Vagina (tissue), 2 donors: ENCODE measurements around the gene MAK. TPM values are rescaled to one million over a fixed set of nuclear protein-coding genes. Genes with fewer than 3 reads are reported as not detected.
"Not testable (repeated sequence)": the region's sequence is repeated elsewhere in the genome, so short reads cannot be mapped to it uniquely, and the experiment has no call there.

Experiments
- DNase-seq, 2 donors: peaks; one replicate each; pipeline ENCODE4 v3.0.0-alpha.2; 2017; ENCODE audit errors: extremely low spot score in 2 of 2
- H3K27ac ChIP-seq: fragments of 200-600 bp; sonication (generic); one replicate; pipeline ENCODE4 v1.5.1; 2019
- H3K27me3 ChIP-seq: fragments of 200-600 bp; sonication (generic); one replicate; pipeline ENCODE4 v1.5.1; 2019
- H3K36me3 ChIP-seq, 2 donors: fragments of 200-600 bp; sonication (generic); one replicate each; pipeline ENCODE4 v1.5.1; 2017 to 2019
- H3K4me1 ChIP-seq: fragments of 200-600 bp; sonication (generic); one replicate; pipeline ENCODE4 v1.5.1; 2019
- H3K4me3 ChIP-seq, 2 donors: fragments of 200-600 bp; sonication (generic); 1 replicate in 1 of 2; 2 replicates in 1 of 2; pipeline ENCODE4 v1.5.1; 2016 to 2019
- H3K9me3 ChIP-seq: fragments of 200-600 bp; sonication (generic); one replicate; pipeline ENCODE4 v1.5.1; 2019
- CTCF ChIP-seq, 3 experiments: fragments of 450-650 bp in 2 of 3; fragments of 200-600 bp in 1 of 3; sonication (generic) in 1 of 3; IDR thresholded peaks; one replicate each; pipeline ENCODE4 v1.5.1; 2017 to 2019; ENCODE audit warnings: antibody characterized with exemption in 3 of 3, mild to moderate bottlenecking in 2 of 3, moderate library complexity in 2 of 3
- POLR2A ChIP-seq, 2 donors: fragments of 450-650 bp; IDR thresholded peaks; one replicate each; pipeline ENCODE4 v1.6.1; 2017; ENCODE audit warnings: antibody characterized with exemption in 2 of 2, mild to moderate bottlenecking in 2 of 2, moderate library complexity in 2 of 2
- POLR2AphosphoS5 ChIP-seq, 2 donors: sonication (generic); formaldehyde crosslinking; IDR thresholded peaks; one replicate each; pipeline ENCODE4 v1.9.0; 2017; ENCODE audit warnings: antibody characterized with exemption in 2 of 2, mild to moderate bottlenecking in 2 of 2, low read depth in 1 of 2; ENCODE audit not compliant: insufficient read depth in 1 of 2
- intact Hi-C: fragments of 100-400 bp; cut with DNase I; formaldehyde crosslinking; loops from one replicate; pipeline ENCODE4 v1.15.1; 2023
- total RNA-seq: library from RNA; depleted of rRNA; stranded (reverse); fragments of >200 nt; gene quantifications from one replicate; pipeline ENCODE4 v1.2.3, GENCODE V29; 2016

MAK gene
- total RNA-seq, 1 donor from 2014 or later = 0.25 TPM

- Histone ChIP-seq H3K36me3 (no peaks in the 10 kb centered on the region), H3K27me3 (no peaks in the 10 kb centered on the region), H3K27ac (no peak overlapping the region), H3K9me3 (no peaks in the 10 kb centered on the region), H3K4me3 (no peak overlapping the region), H3K4me1 (no peaks in the 10 kb centered on the region)
- no peak for TF ChIP-seq POLR2AphosphoS5 (IDR thresholded peaks at IDR 0.05; ENCODE audit: insufficient read depth in 1 of 2, low read depth in 1 of 2)
- no peak for TF ChIP-seq POLR2A (IDR thresholded peaks at IDR 0.05)
- no peak for TF ChIP-seq CTCF (IDR thresholded peaks at IDR 0.05)
- intact Hi-C loops = no loop called here
- no peak for DNase-seq
Measured at GRCh38 chr6:10831609-10832008, 6.7 kb downstream of the MAK start.

GRCh38 chr6:10824819-10825218, 13.5 kb downstream of the MAK start:
- Histone ChIP-seq H3K4me1 (no peaks in the 10 kb centered on the region), H3K9me3 (no peaks in the 10 kb centered on the region), H3K36me3 (no peaks in the 10 kb centered on the region), H3K4me3 (no peak overlapping the region), H3K27me3 (no peaks in the 10 kb centered on the region), H3K27ac (no peak overlapping the region)
- TF ChIP-seq POLR2A (IDR thresholded peaks at IDR 0.05) = no peak
- no peak for TF ChIP-seq POLR2AphosphoS5 (IDR thresholded peaks at IDR 0.05; ENCODE audit: insufficient read depth in 1 of 2, low read depth in 1 of 2)
- TF ChIP-seq CTCF (IDR thresholded peaks at IDR 0.05) = no peak
- DNase-seq = no peak
- intact Hi-C loops = no loop called here

GRCh38 chr6:10824297-10824696, 14.0 kb downstream of the MAK start:
- H3K4me1 ChIP-seq = no peaks in the 10 kb centered on the region
- no peaks in the 10 kb centered on the region for H3K36me3 ChIP-seq
- TF ChIP-seq POLR2AphosphoS5 (IDR thresholded peaks at IDR 0.05; ENCODE audit: insufficient read depth in 1 of 2, low read depth in 1 of 2) = no peak
- no peak for TF ChIP-seq POLR2A (IDR thresholded peaks at IDR 0.05)
- TF ChIP-seq CTCF (IDR thresholded peaks at IDR 0.05) = no peak
- intact Hi-C loops = no loop called here
- no peaks in the 10 kb centered on the region for H3K9me3 ChIP-seq
- no peaks in the 10 kb centered on the region for H3K27me3 ChIP-seq
- DNase-seq = no peak
- H3K27ac ChIP-seq = no peak overlapping the region
- H3K4me3 ChIP-seq = no peak overlapping the region

- intact Hi-C loops, H3K4me1 ChIP-seq: not testable (repeated sequence)
Measured at GRCh38 chr6:10814176-10814575, 24.2 kb downstream of the MAK start.

GRCh38 chr6:10809098-10809497, 29.2 kb downstream of the MAK start:
- intact Hi-C loops = no loop called here
- no peak for DNase-seq
- no peaks in the 10 kb centered on the region for H3K4me1 ChIP-seq
- no peak for TF ChIP-seq POLR2AphosphoS5 (IDR thresholded peaks at IDR 0.05; ENCODE audit: insufficient read depth in 1 of 2, low read depth in 1 of 2)
- no peak for TF ChIP-seq CTCF (IDR thresholded peaks at IDR 0.05)
- no peak for TF ChIP-seq POLR2A (IDR thresholded peaks at IDR 0.05)
- H3K9me3 ChIP-seq = no peaks in the 10 kb centered on the region
- H3K27me3 ChIP-seq = no peaks in the 10 kb centered on the region
- no peaks in the 10 kb centered on the region for H3K36me3 ChIP-seq
- H3K27ac ChIP-seq = no peak overlapping the region
- no peak overlapping the region for H3K4me3 ChIP-seq

More at GRCh38 chr6:10814176-10814575, 24.2 kb downstream of the MAK start:
- H3K36me3 ChIP-seq, H3K27me3 ChIP-seq, DNase-seq, H3K4me3 ChIP-seq, H3K27ac ChIP-seq, H3K9me3 ChIP-seq: not testable (repeated sequence)

GRCh38 chr6:10808376-10808775, 30.0 kb downstream of the MAK start:
- no peaks in the 10 kb centered on the region for H3K36me3 ChIP-seq
- no peaks in the 10 kb centered on the region for H3K9me3 ChIP-seq
- TF ChIP-seq CTCF (IDR thresholded peaks at IDR 0.05) (no peak), POLR2AphosphoS5 (IDR thresholded peaks at IDR 0.05; ENCODE audit: insufficient read depth in 1 of 2, low read depth in 1 of 2) (no peak), POLR2A (IDR thresholded peaks at IDR 0.05) (no peak)
- H3K27me3 ChIP-seq = no peaks in the 10 kb centered on the region
- intact Hi-C loops = no loop called here
- no peak for DNase-seq
- no peaks in the 10 kb centered on the region for H3K4me1 ChIP-seq
- no peak overlapping the region for H3K4me3 ChIP-seq
- H3K27ac ChIP-seq = no peak overlapping the region
